Right ventricle myocardium inferior (tissue), 1 donor: ENCODE data around the gene WBP11. TPM values are rescaled to one million over a fixed set of nuclear protein-coding genes. Genes with fewer than 3 reads are reported as not detected.
"Not testable (repeated sequence)": the region's sequence is repeated elsewhere in the genome, so short reads cannot be mapped to it uniquely, and the experiment has no call there.

Source experiments
- ATAC-seq: fragments of 200-7000 bp; cut with Tn5 transposase; one replicate; pipeline ENCODE4 v1.9.1; 2020; ENCODE audit warnings: mild to moderate bottlenecking, moderate library complexity
- DNase-seq: peaks from one replicate; pipeline ENCODE4 v3.0.0; 2021; ENCODE audit errors: missing footprints
- intact Hi-C: fragments of 100-400 bp; cut with DNase I; formaldehyde crosslinking; loops from one replicate; pipeline ENCODE4 v1.11.0; 2022
- total RNA-seq: library from RNA; stranded (reverse); fragmentation: NEBNext Ultra II Directional; extraction: Animal tissue kit (Norgen Biotek cat#: 25700); gene quantifications from one replicate; pipeline ENCODE4 v1.2.1, GENCODE V29; 2021
- donor health status: DM: no; HTN: yes; CAD: no; lungs with severe emphysema.

The WBP11 gene
- total RNA-seq, 1 donor from 2014 or later, result 48.0 TPM

GRCh38 chr12:14756334-14757143, 46.7 kb downstream of the WBP11 start:
- DNase-seq, result no peak
- ATAC-seq, result no peak
- intact Hi-C loops, result no loop called here

GRCh38 chr12:14751986-14752385, 51.3 kb downstream of the WBP11 start:
- ATAC-seq (no peak), DNase-seq (no peak)
- intact Hi-C loops, result no loop called here

- no peak for DNase-seq
- intact Hi-C loops, result no loop called here
- ATAC-seq, result no peak
These were observed 60.2 kb downstream of the WBP11 start for GRCh38 chr12:14743061-14743460.

GRCh38 chr12:14741942-14742341, 61.3 kb downstream of the WBP11 start:
- DNase-seq (no peak), ATAC-seq (no peak)
- intact Hi-C loops, result no loop called here

GRCh38 chr12:14741153-14741552, 62.1 kb downstream of the WBP11 start:
- DNase-seq, result no peak
- no peak for ATAC-seq
- intact Hi-C loops, result no loop called here

GRCh38 chr12:14736441-14736840, 66.8 kb downstream of the WBP11 start:
- intact Hi-C loops, ATAC-seq, DNase-seq: not testable (repeated sequence)

Other genes with a start within 250 kb of the WBP11 start
- 24.4 TPM for gene PLBD1, start 235.6 kb downstream of the WBP11 start, total RNA-seq
- gene GUCY2C, start 106.9 kb downstream of the WBP11 start, total RNA-seq, result not detected
- 2.0 TPM for gene C12orf60, start 192 bp upstream of the WBP11 start, total RNA-seq
- gene SMCO3, start 10.7 kb upstream of the WBP11 start, total RNA-seq, result 0.30 TPM
- gene ART4, start 40.0 kb upstream of the WBP11 start, total RNA-seq, result 5.6 TPM
- 369 TPM for gene MGP, start 82.4 kb upstream of the WBP11 start, total RNA-seq
- 0.19 TPM for gene ERP27, start 135.1 kb upstream of the WBP11 start, total RNA-seq
- gene ARHGDIB, start 158.1 kb upstream of the WBP11 start, total RNA-seq, result 72.1 TPM
- not detected for gene PDE6H, start 169.6 kb upstream of the WBP11 start, total RNA-seq